Right ventricle myocardium superior (tissue), 1 donor: ENCODE measurements around the gene OR2L3. TPM values are rescaled to one million over a fixed set of nuclear protein-coding genes. Genes with fewer than 3 reads are reported as not detected.
"Not testable (repeated sequence)": the region's sequence is repeated elsewhere in the genome, so short reads cannot be mapped to it uniquely, and the experiment has no call there.

Source experiments
- ATAC-seq: fragments of 200-7000 bp; cut with Tn5 transposase; one replicate; pipeline ENCODE4 v1.9.1; 2020; ENCODE audit warnings: mild to moderate bottlenecking; ENCODE audit not compliant: poor library complexity
- DNase-seq: peaks from one replicate; pipeline ENCODE4 v3.0.0-alpha.2; 2020
- intact Hi-C: fragments of 100-400 bp; cut with DNase I; formaldehyde crosslinking; loops from one replicate; pipeline ENCODE4 v1.11.2; 2022
- long read RNA-seq: library from polyadenylated mRNA; unstranded; transcript quantifications from one replicate; pipeline ENCODE4 v2.0.0, GENCODE V29; 2021
- total RNA-seq: library from RNA; stranded (reverse); fragmentation: NEBNext Ultra II Directional; extraction: Animal tissue kit (Norgen Biotek cat#: 25700); gene quantifications from one replicate; pipeline ENCODE4 v1.2.1, GENCODE V29; 2021
- donor health status: DM: no; HTN: yes; CAD: no; lungs with severe emphysema.

The OR2L3 gene, protein sequence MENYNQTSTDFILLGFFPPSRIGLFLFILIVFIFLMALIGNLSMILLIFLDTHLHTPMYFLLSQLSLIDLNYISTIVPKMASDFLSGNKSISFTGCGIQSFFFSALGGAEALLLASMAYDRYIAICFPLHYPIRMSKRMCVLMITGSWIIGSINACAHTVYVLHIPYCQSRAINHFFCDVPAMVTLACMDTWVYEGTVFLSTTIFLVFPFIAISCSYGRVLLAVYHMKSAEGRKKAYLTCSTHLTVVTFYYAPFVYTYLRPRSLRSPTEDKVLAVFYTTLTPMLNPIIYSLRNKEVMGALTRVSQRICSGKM
- total RNA-seq: not detected
- long read RNA-seq: 0 reads

GRCh38 chr1:248046536-248046935 is at the start of gene OR2L3:
TSS of gene OR2L3 (plus strand) at chr1:248046836. CDS start at chr1:248060682, 13,846 bp downstream.
- ATAC-seq (no peak), DNase-seq (no peak)
- intact Hi-C loops: no loop called here

DNA sequence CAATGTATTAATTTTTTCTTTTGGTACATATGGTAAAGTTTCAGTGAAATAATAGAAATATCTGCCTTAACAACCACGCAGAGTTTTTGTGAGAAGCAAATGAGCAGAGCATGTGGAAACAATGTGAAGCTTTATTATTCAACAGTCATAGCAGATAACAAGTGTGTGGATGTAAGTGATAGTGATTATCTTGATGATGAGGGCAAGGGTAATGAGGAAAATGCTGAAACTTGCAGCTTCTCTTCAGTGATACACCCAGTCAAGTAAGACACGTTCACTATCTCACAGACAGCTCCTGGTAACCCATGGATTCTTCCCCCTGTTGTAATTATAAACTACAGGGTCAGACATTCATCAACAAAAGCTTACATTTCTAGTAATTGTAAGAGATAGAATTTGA is 47.8 kb upstream of the OR2L3 start:
- intact Hi-C loops: no loop called here
- ATAC-seq (no peak), DNase-seq (no peak)

GRCh38 chr1:248000169-248000568 is 46.5 kb upstream of the OR2L3 start:
- intact Hi-C loops: no loop called here
- ATAC-seq (no peak), DNase-seq (no peak)

- intact Hi-C loops: no loop called here
- ATAC-seq (no peak), DNase-seq (no peak)
Observed at GRCh38 chr1:248007778-248008177, 38.9 kb upstream of the OR2L3 start.

DNA sequence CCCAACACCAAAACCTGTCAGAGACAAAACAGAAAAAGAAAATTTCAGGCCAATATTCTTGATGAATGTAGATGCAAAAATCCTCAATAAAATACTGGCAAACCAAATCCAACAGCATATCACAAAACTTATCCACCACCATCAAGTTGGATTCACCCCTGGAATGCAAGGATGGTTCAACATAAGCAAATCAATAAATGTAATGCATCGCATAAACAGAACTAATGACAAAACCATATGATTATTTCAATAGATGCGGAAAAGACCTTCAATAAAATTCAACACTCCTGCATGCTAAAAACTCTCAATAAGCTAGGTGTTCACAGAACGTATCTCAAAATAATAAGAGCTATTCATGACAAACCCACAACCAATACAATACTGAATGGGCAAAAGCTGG is 37.0 kb upstream of the OR2L3 start:
- no peak for DNase-seq
- no peak for ATAC-seq
- intact Hi-C loops: no loop called here

DNA sequence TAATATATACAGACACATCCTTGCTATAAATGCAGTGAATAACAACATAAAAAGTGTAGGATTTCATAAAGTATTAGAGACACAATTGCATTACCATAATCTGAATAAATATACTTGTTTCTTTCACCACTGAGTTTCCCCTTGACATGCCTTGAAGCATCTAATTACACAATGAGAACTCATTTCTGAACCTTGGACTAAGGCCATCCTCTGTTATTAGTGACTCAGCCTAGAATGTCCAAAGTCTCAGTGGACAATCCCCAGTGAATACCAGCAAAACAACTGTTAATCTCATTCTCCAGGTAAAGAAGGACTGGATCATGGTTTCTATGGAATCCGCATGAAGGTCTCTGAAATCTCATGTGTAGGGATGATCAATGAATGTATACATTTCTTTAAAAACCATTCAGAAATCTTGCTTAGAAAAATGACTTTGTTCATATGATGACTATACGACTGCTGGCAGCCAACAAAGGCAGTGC is 33.4 kb upstream of the OR2L3 start, which contains the start of gene OR2L5:
Gene OR2L5, plus strand, starts transcription at position 432 of the 482 bp plus-strand sequence. CDS start 8,288 bp downstream, outside the sequence.
- ATAC-seq: no peak
- intact Hi-C loops: no loop called here
- DNase-seq: no peak

GRCh38 chr1:248015803-248016202 is 30.8 kb upstream of the OR2L3 start:
- ATAC-seq (no peak), DNase-seq (no peak)
- intact Hi-C loops: no loop called here

GRCh38 chr1:248029770-248030169 is 16.9 kb upstream of the OR2L3 start, which contains the start of gene OR2L2:
TSS of gene OR2L2 (plus strand) at chr1:248030070. CDS start at chr1:248038268, 8,198 bp downstream.
- intact Hi-C loops: no loop called here
- DNase-seq (no peak), ATAC-seq (no peak)

DNA sequence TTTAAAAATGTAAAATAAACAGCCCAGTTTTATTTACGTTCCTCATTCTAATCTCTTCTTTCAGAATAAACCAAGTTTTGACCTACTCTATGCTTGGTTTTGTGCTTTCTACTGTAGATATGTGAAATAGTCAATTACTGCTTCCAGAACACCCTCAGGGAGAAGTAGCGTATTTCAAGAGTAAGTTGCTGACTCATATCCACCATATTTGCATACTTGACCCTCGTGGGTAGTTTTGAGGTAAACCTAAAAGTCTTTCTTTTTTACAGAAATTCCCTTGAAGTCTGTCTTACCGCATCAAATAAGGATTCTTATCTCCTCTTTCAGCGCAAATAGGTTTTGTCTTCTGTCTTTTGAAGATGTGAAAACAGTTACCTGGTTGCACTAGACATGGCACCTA is 1.4 kb upstream of the OR2L3 start:
- DNase-seq: no peak
- no peak for ATAC-seq
- intact Hi-C loops: no loop called here

GRCh38 chr1:248047008-248047407 is 372 bp downstream of the OR2L3 start:
- no peak for DNase-seq
- ATAC-seq: no peak
- intact Hi-C loops: no loop called here

DNA sequence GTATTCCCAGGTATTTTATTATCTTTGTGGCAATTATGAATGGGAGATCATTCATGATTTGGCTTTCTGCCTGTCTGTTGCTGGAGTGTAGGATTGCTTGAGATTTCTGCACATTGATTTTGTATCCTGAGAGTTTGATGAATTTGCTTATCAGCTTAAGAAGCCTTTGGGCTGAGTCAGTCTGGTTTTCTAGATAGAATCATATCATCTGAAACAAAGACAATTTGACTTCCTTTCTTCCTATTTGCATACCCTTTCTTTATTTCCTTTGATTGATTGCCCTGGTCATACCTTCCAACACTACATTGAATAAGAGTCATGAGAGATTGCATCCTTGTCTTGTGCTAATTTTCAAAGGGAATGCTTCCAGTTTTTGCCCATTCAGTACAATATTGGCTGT is 8.0 kb downstream of the OR2L3 start:
- no peak for DNase-seq
- intact Hi-C loops: no loop called here
- ATAC-seq: no peak

DNA sequence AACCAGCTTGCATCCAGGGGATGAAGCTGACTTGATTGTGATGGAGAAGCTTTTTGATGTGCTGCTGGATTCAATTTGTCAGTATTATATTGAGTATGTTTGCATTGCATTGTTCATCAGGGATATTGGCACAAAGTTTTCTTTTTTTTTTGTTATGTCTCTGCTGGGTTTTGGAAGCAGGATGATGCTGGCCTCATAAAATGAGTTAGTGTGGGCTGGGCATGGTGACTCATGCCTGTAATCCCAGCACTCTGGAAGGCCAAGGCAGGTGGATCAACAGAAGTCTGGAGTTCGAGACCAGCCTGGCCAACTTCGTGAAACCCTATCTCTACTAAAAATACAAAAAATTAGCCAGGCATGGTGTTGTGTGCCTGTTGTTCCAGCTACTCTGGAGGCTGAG is 8.6 kb downstream of the OR2L3 start:
- DNase-seq (no peak), ATAC-seq (no peak)
- intact Hi-C loops: no loop called here

- ATAC-seq (no peak), DNase-seq (no peak)
- intact Hi-C loops: no loop called here
Observed at GRCh38 chr1:248065071-248065470, 18.4 kb downstream of the OR2L3 start.

GRCh38 chr1:248065604-248066003 is 19.0 kb downstream of the OR2L3 start:
- intact Hi-C loops: no loop called here
- no peak for ATAC-seq
- DNase-seq: no peak

DNA sequence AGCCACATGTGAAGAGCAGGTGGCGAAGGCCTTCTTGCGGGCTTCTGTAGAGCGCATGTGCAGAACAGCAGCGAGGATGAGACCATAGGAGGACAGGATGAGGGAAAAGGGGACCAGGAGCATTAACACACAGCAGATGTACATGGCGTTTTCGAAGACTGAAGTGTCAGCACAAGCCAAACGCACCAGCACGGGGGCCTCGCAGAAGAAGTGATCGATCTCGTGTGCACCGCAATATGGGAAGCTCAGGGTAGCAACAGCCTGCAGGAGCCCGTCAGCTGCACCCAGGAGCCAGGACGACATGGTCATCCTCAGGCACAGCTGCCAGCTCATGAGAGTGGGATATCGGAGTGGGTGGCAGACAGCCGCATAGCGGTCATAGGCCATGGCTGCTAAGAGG is 37.2 kb downstream of the OR2L3 start:
- DNase-seq, intact Hi-C loops, ATAC-seq: not testable (repeated sequence)

GRCh38 chr1:248094884-248095283 is 48.2 kb downstream of the OR2L3 start, which contains the start of gene OR2L13:
TSS of gene OR2L13 (plus strand) at chr1:248095184. CDS start at chr1:248099376, 4,192 bp downstream.
- DNase-seq (no peak), ATAC-seq (no peak)
- intact Hi-C loops: no loop called here

GRCh38 chr1:248098529-248098928 is 51.9 kb downstream of the OR2L3 start:
- DNase-seq: no peak
- no peak for ATAC-seq
- intact Hi-C loops: no loop called here

- intact Hi-C loops: no loop called here
- DNase-seq (no peak), ATAC-seq (no peak)
Observed at GRCh38 chr1:248102847-248103246, 56.2 kb downstream of the OR2L3 start.

GRCh38 chr1:248111157-248111556 is 64.5 kb downstream of the OR2L3 start:
- intact Hi-C loops: no loop called here
- no peak for ATAC-seq
- DNase-seq: no peak
